ENCODE results near the gene OVOL2. TPM values are rescaled to one million over a fixed set of nuclear protein-coding genes. Genes with fewer than 3 reads are reported as not detected.

Gene OVOL2
- polyA plus RNA-seq, 1 donor from 2014 or later: not detected

DNA sequence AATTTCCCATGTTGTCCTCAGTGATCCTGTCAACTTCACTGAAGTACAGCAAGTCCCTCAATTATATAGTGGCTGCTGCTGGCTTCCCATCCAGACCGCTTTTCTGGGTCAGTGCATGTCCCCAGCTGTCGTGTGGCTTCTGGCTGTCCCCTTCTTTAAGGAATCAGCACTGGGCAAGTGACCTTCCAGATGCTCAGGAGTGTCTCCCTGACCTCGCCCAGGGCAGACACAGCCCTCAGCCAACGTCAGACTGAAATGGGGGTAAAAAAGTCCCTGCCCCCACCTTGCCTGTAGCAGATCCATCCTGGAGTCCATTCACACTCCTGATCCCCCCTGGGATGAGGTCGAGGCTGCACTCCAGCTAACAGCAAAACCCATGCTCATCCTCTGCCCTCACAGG, 23.7 kb downstream of the OVOL2 start:
- H3K4me2 ChIP-seq (ENCODE audit: low read length): no peak overlapping the region
- TF ChIP-seq CTCF (IDR thresholded peaks at IDR 0.05; ENCODE audit: poor library complexity, severe bottlenecking) (no peak), MXI1 (conservative IDR thresholded peaks at IDR 0.05; ENCODE audit: poor library complexity, severe bottlenecking) (no peak), POLR2AphosphoS5 (IDR thresholded peaks at IDR 0.05) (no peak), RAD21 (conservative IDR thresholded peaks at IDR 0.05) (no peak), SMC3 (conservative IDR thresholded peaks at IDR 0.05; ENCODE audit: poor library complexity) (no peak), EZH2 (IDR thresholded peaks at IDR 0.05; ENCODE audit: borderline replicate concordance, insufficient read depth, low read length, poor library complexity, severe bottlenecking) (no peak), TAF1 (IDR thresholded peaks at IDR 0.05; ENCODE audit: low read depth) (no peak), EP300 (conservative IDR thresholded peaks at IDR 0.05; ENCODE audit: poor library complexity, severe bottlenecking) (no peak), REST (IDR thresholded peaks at IDR 0.05; ENCODE audit: borderline replicate concordance) (no peak)

DNA sequence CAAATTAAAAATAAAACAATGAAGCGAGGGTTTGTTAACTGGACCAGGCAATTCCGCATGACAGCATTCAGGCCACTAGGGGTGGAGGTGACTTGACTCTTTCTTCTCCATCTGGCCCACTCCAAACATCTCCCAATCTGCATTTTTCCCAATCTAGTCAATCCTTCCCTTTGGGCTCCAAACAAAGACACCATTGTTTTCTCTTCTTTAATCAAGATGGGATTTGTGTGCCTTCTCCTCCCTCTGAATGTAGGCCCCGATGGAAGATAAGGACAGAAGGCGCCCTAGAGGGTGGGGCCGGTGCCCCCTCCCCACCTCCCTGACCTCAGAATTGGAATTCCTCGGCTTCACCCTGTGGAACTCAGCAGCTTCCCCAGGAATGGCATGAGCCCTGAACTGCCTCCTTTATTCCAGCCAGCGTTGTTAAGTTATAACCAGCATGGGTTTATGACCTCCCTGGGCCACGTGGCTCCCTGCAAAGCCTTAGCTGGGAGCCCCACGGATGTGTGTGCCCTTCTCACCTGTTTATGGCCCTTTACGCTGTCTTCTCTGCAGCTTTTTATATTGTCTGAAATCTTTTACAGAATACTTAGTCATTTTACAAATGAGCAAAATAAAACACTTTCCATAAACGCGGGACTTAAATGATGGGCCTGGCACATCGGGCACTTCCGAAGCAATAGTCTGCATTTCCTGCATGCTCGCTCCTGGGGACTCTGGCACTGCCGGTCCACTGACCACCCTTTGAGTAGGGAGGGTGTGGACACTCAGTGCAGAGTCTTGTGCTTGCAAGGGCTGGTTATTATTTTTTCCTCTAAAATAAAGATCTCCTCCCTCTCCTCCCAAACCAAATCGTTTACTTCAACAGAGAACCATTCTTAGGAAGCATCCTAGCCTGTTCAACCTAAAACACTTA, 24.5 kb downstream of the OVOL2 start:
- Histone ChIP-seq H3F3A (ENCODE audit: insufficient read depth, low read length, poor library complexity, severe bottlenecking) (no peaks in the 10 kb centered on the region), H3K4me2 (ENCODE audit: low read length) (no peak overlapping the region), H2AFZ (ENCODE audit: low read depth, low read length) (no peak overlapping the region), H3K4me3 (ENCODE audit: low read length) (no peak overlapping the region), H3K36me3 (ENCODE audit: insufficient read depth, low read length) (no peaks in the 10 kb centered on the region), H3K27ac (ENCODE audit: low read length) (no peak overlapping the region), H3K9me3 (ENCODE audit: low read length) (no peaks in the 10 kb centered on the region), H3K79me2 (replicated peaks; ENCODE audit: insufficient read depth, low read length) (no peaks in the 10 kb centered on the region), H4K20me1 (ENCODE audit: insufficient read depth) (no peaks in the 10 kb centered on the region), H3K9me2 (ENCODE audit: insufficient read depth, low read length) (no peaks in the 10 kb centered on the region), H3K27me3 (ENCODE audit: insufficient read depth, low read depth, low read length) (no peaks in the 10 kb centered on the region), H3K9ac (ENCODE audit: low read length) (no peak overlapping the region)
- no peak for TF ChIP-seq REST (IDR thresholded peaks at IDR 0.05; ENCODE audit: borderline replicate concordance)
- TF ChIP-seq POLR2AphosphoS5 (IDR thresholded peaks at IDR 0.05): no peak
- no peak for TF ChIP-seq EZH2 (IDR thresholded peaks at IDR 0.05; ENCODE audit: borderline replicate concordance, insufficient read depth, low read length, poor library complexity, severe bottlenecking)
- no peak for TF ChIP-seq MXI1 (conservative IDR thresholded peaks at IDR 0.05; ENCODE audit: poor library complexity, severe bottlenecking)
- TF ChIP-seq RAD21 (conservative IDR thresholded peaks at IDR 0.05): no peak
- no peak for TF ChIP-seq SMC3 (conservative IDR thresholded peaks at IDR 0.05; ENCODE audit: poor library complexity)
- no peak for TF ChIP-seq CTCF (IDR thresholded peaks at IDR 0.05; ENCODE audit: poor library complexity, severe bottlenecking)
- no peak for TF ChIP-seq TAF1 (IDR thresholded peaks at IDR 0.05; ENCODE audit: low read depth)
- TF ChIP-seq EP300 (conservative IDR thresholded peaks at IDR 0.05; ENCODE audit: poor library complexity, severe bottlenecking): no peak

More for the DNA sequence above, 23.7 kb downstream of the OVOL2 start:
- Histone ChIP-seq H3K79me2 (replicated peaks; ENCODE audit: insufficient read depth, low read length) (no peaks in the 10 kb centered on the region), H3K4me3 (ENCODE audit: low read length) (no peak overlapping the region), H3K27ac (ENCODE audit: low read length) (no peak overlapping the region), H3K9ac (ENCODE audit: low read length) (no peak overlapping the region), H3K9me3 (ENCODE audit: low read length) (no peaks in the 10 kb centered on the region), H4K20me1 (ENCODE audit: insufficient read depth) (no peaks in the 10 kb centered on the region), H2AFZ (ENCODE audit: low read depth, low read length) (no peak overlapping the region), H3K9me2 (ENCODE audit: insufficient read depth, low read length) (no peaks in the 10 kb centered on the region), H3K36me3 (ENCODE audit: insufficient read depth, low read length) (no peaks in the 10 kb centered on the region), H3K27me3 (ENCODE audit: insufficient read depth, low read depth, low read length) (no peaks in the 10 kb centered on the region), H3F3A (ENCODE audit: insufficient read depth, low read length, poor library complexity, severe bottlenecking) (no peaks in the 10 kb centered on the region)
